ENCODE data around the gene GIMD1. TPM values are rescaled to one million over a fixed set of nuclear protein-coding genes. Genes with fewer than 3 reads are reported as not detected.

Gene GIMD1
- total and polyA plus RNA-seq, 2 donors (not counting 3 experiments of a cell fraction or from before 2014, with no cell fraction given): not detected

GRCh38 chr4:106312997-106313522 lies 55.5 kb downstream of the GIMD1 start:
- intact Hi-C loops (cut with micrococcal nuclease) (no loop called here), dilution Hi-C loops (cut with MboI; ENCODE audit: extremely low pct_ligation_motif_present, low sequenced_read_pairs) (no loop called here)
- H3K9ac ChIP-seq (replicated peaks; ENCODE audit: extremely low read depth, insufficient read depth, low read length): no peak overlapping the region
- no peak overlapping the region for H3K4me3 ChIP-seq (replicated peaks in 1 of 3; ENCODE audit: insufficient read depth in 1 of 3, low read depth in 1 of 3, low read length in 3 of 3)
- no TSS peak for BruUV-seq (replicated peaks)
- ChIA-PET POLR2A (no interaction called here), CTCF (no interaction called here)
- no peaks in the 10 kb centered on the region for H3K9me3 ChIP-seq (replicated peaks; ENCODE audit: control insufficient read depth, insufficient read depth, low read length)
- H3K4me1 ChIP-seq (ENCODE audit: control insufficient read depth, extremely low read depth, insufficient read depth, low read length): peaks cover 20% of the 10 kb centered on the region
- DNase-seq (ENCODE audit: low read depth, low spot score): no peak
- H3K79me2 ChIP-seq (ENCODE audit: control insufficient read depth, insufficient read depth, low read length): peaks cover 30% of the 10 kb centered on the region
- H3K27me3 ChIP-seq (ENCODE audit: control insufficient read depth in 2 of 2, insufficient read depth in 2 of 2, low read length in 2 of 2): no peaks in the 10 kb centered on the region
- no peak overlapping the region for H2AFZ ChIP-seq (ENCODE audit: low read depth, low read length)
- no peak for FAIRE-seq
- H3K36me3 ChIP-seq (ENCODE audit: control insufficient read depth in 2 of 2, extremely low read depth in 1 of 2, insufficient read depth in 2 of 2, low read length in 2 of 2): no peaks in the 10 kb centered on the region
- no peak overlapping the region for H3K27ac ChIP-seq (ENCODE audit: insufficient read depth, low read depth, low read length)
- no peak overlapping the region for H3K4me2 ChIP-seq (ENCODE audit: insufficient read depth, low read length)
- no peaks in the 10 kb centered on the region for H4K20me1 ChIP-seq (replicated peaks; ENCODE audit: control insufficient read depth, extremely low read depth, insufficient read depth, low read length)
- H3K9me1 ChIP-seq (replicated peaks; ENCODE audit: control insufficient read depth, extremely low read depth, insufficient read depth, low read length): no peaks in the 10 kb centered on the region
- TF ChIP-seq MAX (IDR thresholded peaks at IDR 0.05; ENCODE audit: insufficient read depth, insufficient read length) (no peak), MYC (IDR thresholded peaks at IDR 0.05; ENCODE audit: low read depth, low read length) (no peak), JUN (IDR thresholded peaks at IDR 0.05; ENCODE audit: borderline replicate concordance, insufficient read depth, insufficient read length, low read depth) (no peak), EZH2 (IDR thresholded peaks at IDR 0.05; ENCODE audit: borderline replicate concordance, low read depth, low read length, severe bottlenecking) (no peak), FOS (IDR thresholded peaks at IDR 0.05; ENCODE audit: borderline replicate concordance, insufficient read depth, low read length) (no peak), POLR2AphosphoS5 (IDR thresholded peaks at IDR 0.05; ENCODE audit: insufficient read depth, low read depth, low read length) (no peak), CTCF (IDR thresholded peaks at IDR 0.05; ENCODE audit: extremely low read depth in 1 of 2, insufficient read depth in 1 of 2, low read depth in 1 of 2, low read length in 2 of 2) (no peak), GATA2 (IDR thresholded peaks at IDR 0.05; ENCODE audit: insufficient read depth, insufficient read length, low read depth, low read length) (no peak), POLR2A (IDR thresholded peaks at IDR 0.05; ENCODE audit: low read depth, low read length) (no peak)
